Loucy (cell line): ENCODE results near the gene TMEM131.

ENCODE experiments used
- EZH2phosphoT487 ChIP-seq: fragments of 200-600 bp; IDR thresholded peaks from 2 replicates; pipeline ENCODE4 v1.6.1; 2018; ENCODE audit warnings: antibody characterized with exemption, mild to moderate bottlenecking, moderate library complexity, borderline replicate concordance
- TF ChIP-seq, protein P1 (sequence below): fragments of 200-600 bp; sonication (generic); conservative IDR thresholded peaks from 2 replicates; pipeline ENCODE4 v1.5.1; 2014; ENCODE audit warnings: mild to moderate bottlenecking, antibody characterized with exemption, low read length

GRCh38 chr2:98027538-98027937 lies 31.8 kb upstream of the TMEM131 start:
- TF ChIP-seq, protein P1, sequence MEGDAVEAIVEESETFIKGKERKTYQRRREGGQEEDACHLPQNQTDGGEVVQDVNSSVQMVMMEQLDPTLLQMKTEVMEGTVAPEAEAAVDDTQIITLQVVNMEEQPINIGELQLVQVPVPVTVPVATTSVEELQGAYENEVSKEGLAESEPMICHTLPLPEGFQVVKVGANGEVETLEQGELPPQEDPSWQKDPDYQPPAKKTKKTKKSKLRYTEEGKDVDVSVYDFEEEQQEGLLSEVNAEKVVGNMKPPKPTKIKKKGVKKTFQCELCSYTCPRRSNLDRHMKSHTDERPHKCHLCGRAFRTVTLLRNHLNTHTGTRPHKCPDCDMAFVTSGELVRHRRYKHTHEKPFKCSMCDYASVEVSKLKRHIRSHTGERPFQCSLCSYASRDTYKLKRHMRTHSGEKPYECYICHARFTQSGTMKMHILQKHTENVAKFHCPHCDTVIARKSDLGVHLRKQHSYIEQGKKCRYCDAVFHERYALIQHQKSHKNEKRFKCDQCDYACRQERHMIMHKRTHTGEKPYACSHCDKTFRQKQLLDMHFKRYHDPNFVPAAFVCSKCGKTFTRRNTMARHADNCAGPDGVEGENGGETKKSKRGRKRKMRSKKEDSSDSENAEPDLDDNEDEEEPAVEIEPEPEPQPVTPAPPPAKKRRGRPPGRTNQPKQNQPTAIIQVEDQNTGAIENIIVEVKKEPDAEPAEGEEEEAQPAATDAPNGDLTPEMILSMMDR: no peak
- no peak for TF ChIP-seq EZH2phosphoT487
